ENCODE data around the gene SAMD13.

- TF ChIP-seq CTCF (IDR thresholded peaks at IDR 0.05; ENCODE audit: insufficient read depth, low read length) = no peak
- TF ChIP-seq POLR2AphosphoS5 (IDR thresholded peaks at IDR 0.05; ENCODE audit: low read depth) = no peak
- no peak for TF ChIP-seq REST (IDR thresholded peaks at IDR 0.05; ENCODE audit: insufficient replicate concordance, low read depth)
These were observed 54.0 kb downstream of the SAMD13 start for GRCh38 chr1:84355556-84355955.
